ENCODE data around the gene DCLRE1A.

DCLRE1A gene

GRCh38 chr10:113806503-113806902 lies 47.4 kb downstream of the DCLRE1A start:
- Histone ChIP-seq H3K9me3 (ENCODE audit: control insufficient read depth, insufficient read depth, low read depth, low read length) (no peaks in the 10 kb centered on the region), H3K4me3 (ENCODE audit: low read depth, low read length) (no peak overlapping the region), H3K36me3 (ENCODE audit: control insufficient read depth in 2 of 2, insufficient read depth in 1 of 2, low read length in 2 of 2) (no peaks in the 10 kb centered on the region), H3K27ac (ENCODE audit: extremely low read depth, low read depth, low read length) (no peak overlapping the region), H3K4me1 (ENCODE audit: control insufficient read depth, insufficient read depth, low read length) (no peaks in the 10 kb centered on the region)
- TF ChIP-seq KLF8 (tag by site-specific recombination; IDR thresholded peaks at IDR 0.05) = no peak
- peak; percentile 88 for TF ChIP-seq ZNF121 (tag by site-specific recombination; IDR thresholded peaks at IDR 0.05)
- POLR2A ChIA-PET = no interaction called here
- CTCF ChIA-PET = interaction anchor here (0.6 to 1.8 kb wide), 5 partner anchors 8 to 304 kb away, joined by 3 to 5 read pairs (median 4); no protein-coding TSS in a partner anchor

DNA sequence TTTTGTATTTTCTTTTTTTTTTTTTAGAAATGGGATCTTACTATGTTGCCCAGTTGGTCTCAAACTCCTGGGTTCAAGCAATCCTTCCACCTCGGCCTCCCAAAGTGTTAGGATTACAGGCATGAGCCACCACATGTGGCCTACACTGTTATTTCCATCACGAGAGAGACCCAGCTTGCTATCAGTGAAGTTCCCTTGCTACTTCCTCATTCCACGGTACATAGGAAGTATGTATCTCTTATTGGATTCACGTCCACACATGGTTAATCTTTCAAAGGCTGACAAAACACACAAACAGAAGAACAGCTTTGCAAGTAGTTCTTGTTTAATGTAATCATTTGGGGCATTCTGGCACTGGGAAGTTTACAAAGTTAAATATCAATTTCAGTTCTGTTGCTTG lies 50.9 kb downstream of the DCLRE1A start:
- TF ChIP-seq, protein P1, sequence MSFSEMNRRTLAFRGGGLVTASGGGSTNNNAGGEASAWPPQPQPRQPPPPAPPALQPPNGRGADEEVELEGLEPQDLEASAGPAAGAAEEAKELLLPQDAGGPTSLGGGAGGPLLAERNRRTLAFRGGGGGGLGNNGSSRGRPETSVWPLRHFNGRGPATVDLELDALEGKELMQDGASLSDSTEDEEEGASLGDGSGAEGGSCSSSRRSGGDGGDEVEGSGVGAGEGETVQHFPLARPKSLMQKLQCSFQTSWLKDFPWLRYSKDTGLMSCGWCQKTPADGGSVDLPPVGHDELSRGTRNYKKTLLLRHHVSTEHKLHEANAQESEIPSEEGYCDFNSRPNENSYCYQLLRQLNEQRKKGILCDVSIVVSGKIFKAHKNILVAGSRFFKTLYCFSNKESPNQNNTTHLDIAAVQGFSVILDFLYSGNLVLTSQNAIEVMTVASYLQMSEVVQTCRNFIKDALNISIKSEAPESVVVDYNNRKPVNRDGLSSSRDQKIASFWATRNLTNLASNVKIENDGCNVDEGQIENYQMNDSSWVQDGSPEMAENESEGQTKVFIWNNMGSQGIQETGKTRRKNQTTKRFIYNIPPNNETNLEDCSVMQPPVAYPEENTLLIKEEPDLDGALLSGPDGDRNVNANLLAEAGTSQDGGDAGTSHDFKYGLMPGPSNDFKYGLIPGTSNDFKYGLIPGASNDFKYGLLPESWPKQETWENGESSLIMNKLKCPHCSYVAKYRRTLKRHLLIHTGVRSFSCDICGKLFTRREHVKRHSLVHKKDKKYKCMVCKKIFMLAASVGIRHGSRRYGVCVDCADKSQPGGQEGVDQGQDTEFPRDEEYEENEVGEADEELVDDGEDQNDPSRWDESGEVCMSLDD (tag by site-specific recombination; IDR thresholded peaks at IDR 0.05) = no peak
- TF ChIP-seq ZNF600 (tag by site-specific recombination; IDR thresholded peaks at IDR 0.05) = no peak
- no peak for TF ChIP-seq ZNF621 (tag by site-specific recombination; IDR thresholded peaks at IDR 0.05)
- TF ChIP-seq, protein P2, sequence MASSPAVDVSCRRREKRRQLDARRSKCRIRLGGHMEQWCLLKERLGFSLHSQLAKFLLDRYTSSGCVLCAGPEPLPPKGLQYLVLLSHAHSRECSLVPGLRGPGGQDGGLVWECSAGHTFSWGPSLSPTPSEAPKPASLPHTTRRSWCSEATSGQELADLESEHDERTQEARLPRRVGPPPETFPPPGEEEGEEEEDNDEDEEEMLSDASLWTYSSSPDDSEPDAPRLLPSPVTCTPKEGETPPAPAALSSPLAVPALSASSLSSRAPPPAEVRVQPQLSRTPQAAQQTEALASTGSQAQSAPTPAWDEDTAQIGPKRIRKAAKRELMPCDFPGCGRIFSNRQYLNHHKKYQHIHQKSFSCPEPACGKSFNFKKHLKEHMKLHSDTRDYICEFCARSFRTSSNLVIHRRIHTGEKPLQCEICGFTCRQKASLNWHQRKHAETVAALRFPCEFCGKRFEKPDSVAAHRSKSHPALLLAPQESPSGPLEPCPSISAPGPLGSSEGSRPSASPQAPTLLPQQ (tag by site-specific recombination; IDR thresholded peaks at IDR 0.05) = no peak
- TF ChIP-seq ZNF404 (tag by site-specific recombination; IDR thresholded peaks at IDR 0.05) = no peak
- no peak for TF ChIP-seq ZFP37 (tag by site-specific recombination; IDR thresholded peaks at IDR 0.05)
- no peak for TF ChIP-seq ZBTB11 (tag by site-specific recombination; conservative IDR thresholded peaks at IDR 0.05; ENCODE audit: low read depth)
- no peak for TF ChIP-seq BCL11A (tag by site-specific recombination; IDR thresholded peaks at IDR 0.05; ENCODE audit: low read depth)
- TF ChIP-seq ZNF664 (tag by site-specific recombination; IDR thresholded peaks at IDR 0.05) = no peak
- TF ChIP-seq, protein P3, sequence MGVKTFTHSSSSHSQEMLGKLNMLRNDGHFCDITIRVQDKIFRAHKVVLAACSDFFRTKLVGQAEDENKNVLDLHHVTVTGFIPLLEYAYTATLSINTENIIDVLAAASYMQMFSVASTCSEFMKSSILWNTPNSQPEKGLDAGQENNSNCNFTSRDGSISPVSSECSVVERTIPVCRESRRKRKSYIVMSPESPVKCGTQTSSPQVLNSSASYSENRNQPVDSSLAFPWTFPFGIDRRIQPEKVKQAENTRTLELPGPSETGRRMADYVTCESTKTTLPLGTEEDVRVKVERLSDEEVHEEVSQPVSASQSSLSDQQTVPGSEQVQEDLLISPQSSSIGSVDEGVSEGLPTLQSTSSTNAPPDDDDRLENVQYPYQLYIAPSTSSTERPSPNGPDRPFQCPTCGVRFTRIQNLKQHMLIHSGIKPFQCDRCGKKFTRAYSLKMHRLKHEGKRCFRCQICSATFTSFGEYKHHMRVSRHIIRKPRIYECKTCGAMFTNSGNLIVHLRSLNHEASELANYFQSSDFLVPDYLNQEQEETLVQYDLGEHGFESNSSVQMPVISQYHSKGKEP (tag by site-specific recombination; IDR thresholded peaks at IDR 0.05) = no peak
- no peak for TF ChIP-seq MYNN (tag by site-specific recombination; IDR thresholded peaks at IDR 0.05; ENCODE audit: borderline replicate concordance)
- no peak for TF ChIP-seq ZNF610 (tag by site-specific recombination; IDR thresholded peaks at IDR 0.05; ENCODE audit: borderline replicate concordance)
- TF ChIP-seq KLF9 (tag by site-specific recombination; IDR thresholded peaks at IDR 0.05; ENCODE audit: low read depth) = no peak
- TF ChIP-seq ZNF112 (tag by site-specific recombination; IDR thresholded peaks at IDR 0.05) = no peak
- TF ChIP-seq ZNF513 (tag by site-specific recombination; IDR thresholded peaks at IDR 0.05) = no peak
- TF ChIP-seq ZFP69B (tag by site-specific recombination; IDR thresholded peaks at IDR 0.05) = no peak
- TF ChIP-seq ZNF571 (tag by site-specific recombination; IDR thresholded peaks at IDR 0.05) = no peak
- no peak for TF ChIP-seq ZNF707 (tag by site-specific recombination; IDR thresholded peaks at IDR 0.05)
- Histone ChIP-seq H3K4me1 (ENCODE audit: control insufficient read depth, insufficient read depth, low read length) (no peaks in the 10 kb centered on the region), H3K9me3 (ENCODE audit: control insufficient read depth, insufficient read depth, low read depth, low read length) (no peaks in the 10 kb centered on the region), H3K4me3 (ENCODE audit: low read depth, low read length) (no peak overlapping the region), H3K27ac (ENCODE audit: extremely low read depth, low read depth, low read length) (no peak overlapping the region), H3K36me3 (ENCODE audit: control insufficient read depth in 2 of 2, insufficient read depth in 1 of 2, low read length in 2 of 2) (no peaks in the 10 kb centered on the region)
- CTCF ChIA-PET = interaction anchor here (0.5 to 1.3 kb wide), 6 partner anchors 11 to 496 kb away, joined by 3 read pairs; no protein-coding TSS in a partner anchor
- POLR2A ChIA-PET = no interaction called here
